Type B pancreatic cell (in vitro differentiated cells): Measurements from ENCODE around the gene CLCA4. TPM values are rescaled to one million over a fixed set of nuclear protein-coding genes. Genes with fewer than 3 reads are reported as not detected.
A peak's percentile ranks its signal among the peaks of the same experiment; 100 is the strongest.
"Not testable (repeated sequence)": the region's sequence is repeated elsewhere in the genome, so short reads cannot be mapped to it uniquely, and the experiment has no call there.

Source experiments
- DNase-seq: peaks from one replicate; pipeline ENCODE4 v3.0.0; 2021; ENCODE audit warnings: mixed read lengths; ENCODE audit not compliant: unreplicated experiment; ENCODE audit errors: extremely low spot score
- H3K27ac Mint-ChIP-seq: 2 replicates; pipeline ENCODE4 v1.8.0; 2021; ENCODE audit warnings: mild to moderate bottlenecking, mixed read lengths
- H3K27me3 Mint-ChIP-seq: 2 replicates; pipeline ENCODE4 v1.8.0; 2021; ENCODE audit warnings: mixed read lengths
- H3K36me3 Mint-ChIP-seq: 2 replicates; pipeline ENCODE4 v1.8.0; 2021; ENCODE audit warnings: mixed read lengths
- H3K4me1 Mint-ChIP-seq: one replicate; pipeline ENCODE4 v1.8.0; 2021; ENCODE audit warnings: mixed read lengths; ENCODE audit not compliant: unreplicated experiment
- H3K4me3 Mint-ChIP-seq: 2 replicates; pipeline ENCODE4 v1.8.0; 2021; ENCODE audit warnings: mild to moderate bottlenecking, mixed read lengths
- H3K9me3 Mint-ChIP-seq: 2 replicates; pipeline ENCODE4 v1.8.0; 2021; ENCODE audit warnings: mixed read lengths
- CTCF ChIP-seq: fragments of 200-600 bp; sonication (generic); conservative IDR thresholded peaks from 2 replicates; pipeline ENCODE4 v1.5.0; 2021; ENCODE audit warnings: antibody characterized with exemption, mild to moderate bottlenecking
- long read RNA-seq: library from polyadenylated mRNA; unstranded; transcript quantifications from one replicate; pipeline ENCODE4 v2.0.0, GENCODE V29; 2020
- total RNA-seq: library from RNA; stranded (reverse); gene quantifications from 2 replicates; pipeline ENCODE4 v1.2.1, GENCODE V29; 2021; ENCODE audit warnings: low replicate concordance

Gene CLCA4, protein sequence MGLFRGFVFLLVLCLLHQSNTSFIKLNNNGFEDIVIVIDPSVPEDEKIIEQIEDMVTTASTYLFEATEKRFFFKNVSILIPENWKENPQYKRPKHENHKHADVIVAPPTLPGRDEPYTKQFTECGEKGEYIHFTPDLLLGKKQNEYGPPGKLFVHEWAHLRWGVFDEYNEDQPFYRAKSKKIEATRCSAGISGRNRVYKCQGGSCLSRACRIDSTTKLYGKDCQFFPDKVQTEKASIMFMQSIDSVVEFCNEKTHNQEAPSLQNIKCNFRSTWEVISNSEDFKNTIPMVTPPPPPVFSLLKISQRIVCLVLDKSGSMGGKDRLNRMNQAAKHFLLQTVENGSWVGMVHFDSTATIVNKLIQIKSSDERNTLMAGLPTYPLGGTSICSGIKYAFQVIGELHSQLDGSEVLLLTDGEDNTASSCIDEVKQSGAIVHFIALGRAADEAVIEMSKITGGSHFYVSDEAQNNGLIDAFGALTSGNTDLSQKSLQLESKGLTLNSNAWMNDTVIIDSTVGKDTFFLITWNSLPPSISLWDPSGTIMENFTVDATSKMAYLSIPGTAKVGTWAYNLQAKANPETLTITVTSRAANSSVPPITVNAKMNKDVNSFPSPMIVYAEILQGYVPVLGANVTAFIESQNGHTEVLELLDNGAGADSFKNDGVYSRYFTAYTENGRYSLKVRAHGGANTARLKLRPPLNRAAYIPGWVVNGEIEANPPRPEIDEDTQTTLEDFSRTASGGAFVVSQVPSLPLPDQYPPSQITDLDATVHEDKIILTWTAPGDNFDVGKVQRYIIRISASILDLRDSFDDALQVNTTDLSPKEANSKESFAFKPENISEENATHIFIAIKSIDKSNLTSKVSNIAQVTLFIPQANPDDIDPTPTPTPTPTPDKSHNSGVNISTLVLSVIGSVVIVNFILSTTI
- total RNA-seq, result 0.10 TPM in 1 of 2 replicates, not detected in the other
- long read RNA-seq, result 0 reads

- H3K27ac Mint-ChIP-seq, result no peak within 1 kb of the TSS
- no peaks in the 10 kb centered on the region for H3K27me3 Mint-ChIP-seq
- DNase-seq, result no peak
- H3K36me3 Mint-ChIP-seq, result no peaks in the 10 kb centered on the region
- no peaks in the 10 kb centered on the region for H3K9me3 Mint-ChIP-seq
- no peak for TF ChIP-seq CTCF
- H3K4me3 Mint-ChIP-seq, result no peak within 1 kb of the TSS
- no peaks in the 10 kb centered on the region for H3K4me1 Mint-ChIP-seq
Observed at GRCh38 chr1:86546787-86547221, at the start of gene CLCA4. TSS of gene CLCA4 (plus strand) at chr1:86547078. CDS start at chr1:86547120, 42 bp downstream.

- Mint-ChIP-seq H3K36me3 (no peaks in the 10 kb centered on the region), H3K9me3 (no peaks in the 10 kb centered on the region), H3K4me3 (no peak overlapping the region), H3K4me1 (peaks cover 8% of the 10 kb centered on the region), H3K27ac (no peak overlapping the region), H3K27me3 (peaks cover 18% of the 10 kb centered on the region)
- TF ChIP-seq CTCF, result no peak
- DNase-seq, result no peak
Observed at GRCh38 chr1:86498281-86498680, 48.6 kb upstream of the CLCA4 start.

DNA sequence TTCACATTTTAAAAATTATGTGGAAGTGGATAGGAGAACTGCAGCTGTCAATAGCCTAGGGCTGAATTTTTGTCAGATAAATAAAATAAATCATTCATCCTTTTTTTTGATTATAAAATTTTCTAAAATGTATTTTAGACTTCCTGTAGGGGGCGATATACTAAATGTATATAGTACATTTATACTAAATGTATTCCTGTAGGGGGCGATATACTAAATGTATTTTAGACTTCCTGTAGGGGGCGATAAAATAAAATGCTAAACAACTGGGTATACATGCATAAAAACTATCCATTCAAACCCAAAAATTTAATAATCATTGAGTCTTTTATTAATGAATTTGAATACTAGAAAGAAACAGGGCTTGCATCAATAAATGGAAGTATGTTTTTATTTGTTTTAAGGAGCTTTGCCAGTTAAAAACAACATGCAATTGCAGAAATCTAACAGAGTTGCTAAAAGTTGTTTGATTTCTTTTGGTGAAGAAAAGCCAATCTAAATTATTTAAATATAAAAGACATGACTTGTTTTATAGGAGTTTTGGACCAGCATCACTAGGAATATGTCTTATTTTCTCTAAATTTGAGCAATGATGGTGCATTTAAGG lies 46.8 kb upstream of the CLCA4 start:
- DNase-seq, result no peak
- Mint-ChIP-seq H3K9me3 (no peaks in the 10 kb centered on the region), H3K36me3 (no peaks in the 10 kb centered on the region), H3K4me3 (no peak overlapping the region), H3K27me3 (peaks cover 31% of the 10 kb centered on the region), H3K27ac (no peak overlapping the region), H3K4me1 (peaks cover 8% of the 10 kb centered on the region)
- peak; percentile 96 for TF ChIP-seq CTCF

DNA sequence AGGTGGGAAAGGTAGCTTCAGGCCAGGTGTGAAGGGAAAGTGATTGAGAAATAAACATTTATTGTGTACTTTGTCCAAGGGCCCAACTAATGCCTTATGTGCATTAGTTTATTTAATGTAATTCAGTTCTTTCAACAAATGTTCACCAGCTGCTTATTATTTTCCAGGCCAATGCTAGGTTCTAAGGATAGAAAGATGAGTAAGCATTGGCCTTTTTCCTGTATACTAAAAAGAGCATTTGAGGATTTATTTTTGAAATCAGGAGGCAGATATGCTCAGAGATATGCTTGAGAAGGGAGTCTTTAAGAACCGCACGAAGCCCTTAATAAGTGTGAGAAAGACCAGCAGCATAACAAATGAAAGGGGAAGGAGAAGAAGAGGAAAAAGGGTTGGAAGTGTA lies 46.2 kb upstream of the CLCA4 start:
- Mint-ChIP-seq H3K36me3 (no peaks in the 10 kb centered on the region), H3K4me3 (no peak overlapping the region), H3K9me3 (no peaks in the 10 kb centered on the region), H3K4me1 (peaks cover 8% of the 10 kb centered on the region), H3K27ac (no peak overlapping the region), H3K27me3 (peaks cover 34% of the 10 kb centered on the region)
- no peak for TF ChIP-seq CTCF
- no peak for DNase-seq

- H3K9me3 Mint-ChIP-seq, H3K36me3 Mint-ChIP-seq, H3K4me1 Mint-ChIP-seq, DNase-seq: not testable (repeated sequence)
- peak overlapping the region; percentile 85 for H3K27ac Mint-ChIP-seq
- H3K4me3 Mint-ChIP-seq, result peak overlapping the region; percentile 86
- TF ChIP-seq CTCF, result peak; percentile 66
- H3K27me3 Mint-ChIP-seq, result peaks cover 34% of the 10 kb centered on the region
Observed at GRCh38 chr1:86502125-86502646, 44.7 kb upstream of the CLCA4 start.
